Activated CD4-positive, alpha-beta T cell treated with anti-CD3 and anti-CD28 coated beads, Interleukin-2, amount 50 U/mL, for 4 hours (primary cell): ENCODE data around the gene GGA2.
"Not testable (repeated sequence)": the region's sequence is repeated elsewhere in the genome, so short reads cannot be mapped to it uniquely, and the experiment has no call there.

ENCODE experiments used
- DNase-seq, 2 experiments: peaks; one replicate each; pipeline ENCODE4 v3.0.0-alpha.2; 2020

GGA2 gene

DNA sequence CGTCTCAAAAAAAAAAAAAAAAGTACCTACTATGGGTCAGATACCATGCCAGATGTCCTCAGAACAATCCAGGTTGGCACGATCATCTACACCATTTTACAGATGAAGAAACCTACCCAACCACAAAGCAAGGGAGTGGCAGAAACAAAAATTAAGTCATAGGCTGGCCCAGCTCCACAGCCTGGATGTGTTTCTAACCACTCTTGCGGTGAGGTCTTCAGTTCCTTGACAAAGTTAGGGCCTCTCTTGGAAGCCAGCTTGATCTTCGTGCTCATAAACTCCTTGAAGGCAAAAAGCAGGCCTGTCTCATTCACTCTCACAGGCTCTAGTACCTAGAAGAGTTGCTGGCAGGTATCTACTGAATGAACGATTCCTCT is 6.2 kb downstream of the GGA2 start:
- DNase-seq, result no peak

DNA sequence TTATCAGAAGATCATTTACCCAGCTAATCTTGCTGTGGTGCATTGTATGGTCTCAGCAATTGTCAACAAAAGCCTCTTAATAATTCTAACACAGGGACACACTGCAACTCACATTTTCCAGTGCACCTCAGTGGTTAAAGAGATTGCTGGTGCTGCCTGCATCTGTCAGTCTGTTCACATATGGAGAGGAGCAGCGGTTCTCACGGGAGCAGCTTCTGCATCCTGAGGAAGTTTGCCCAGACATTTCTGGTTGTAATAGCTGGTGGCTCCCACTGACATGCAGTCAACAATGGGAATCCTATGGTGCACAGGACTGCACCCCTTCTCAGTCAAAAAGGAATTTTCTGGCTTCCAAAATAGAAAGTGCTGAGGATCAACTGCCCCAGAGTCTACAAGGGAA is 7.8 kb downstream of the GGA2 start:
- no peak for DNase-seq

DNA sequence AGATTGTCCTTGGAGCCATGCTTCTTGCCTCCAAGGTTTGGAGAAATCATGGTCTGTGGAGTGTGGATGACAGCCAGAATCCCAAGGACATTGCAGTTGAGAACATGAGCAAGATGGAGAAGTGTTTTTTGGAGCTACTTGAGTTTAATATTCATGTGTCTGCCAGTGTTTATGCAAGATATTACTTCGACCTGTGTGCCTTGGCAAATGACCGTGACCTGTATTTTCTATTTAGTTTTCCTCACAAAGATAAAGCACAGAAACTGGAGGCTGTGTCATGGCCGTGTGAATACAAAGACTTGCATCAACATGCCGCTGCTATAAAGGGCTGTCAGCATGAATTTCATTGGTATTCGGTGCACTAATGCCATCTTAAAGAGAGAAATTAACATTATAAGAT is 9.0 kb downstream of the GGA2 start:
- DNase-seq, result no peak

DNA sequence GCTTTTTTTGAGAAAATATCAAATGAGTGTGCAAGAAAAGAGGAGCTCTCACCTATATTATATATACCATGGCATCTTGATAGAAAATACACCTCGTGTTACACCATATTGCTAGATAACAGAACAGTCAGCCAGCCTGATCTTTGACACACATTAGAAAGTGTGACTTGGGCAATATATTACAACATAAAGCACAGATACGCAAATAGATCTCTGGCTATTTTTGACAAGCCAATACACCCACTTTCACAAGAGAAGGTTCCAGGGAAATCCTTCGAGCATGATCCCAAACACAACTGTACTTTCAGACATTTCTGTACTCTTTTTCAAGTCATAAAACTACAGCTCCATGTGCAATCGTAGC is 9.4 kb downstream of the GGA2 start:
- no peak for DNase-seq

DNA sequence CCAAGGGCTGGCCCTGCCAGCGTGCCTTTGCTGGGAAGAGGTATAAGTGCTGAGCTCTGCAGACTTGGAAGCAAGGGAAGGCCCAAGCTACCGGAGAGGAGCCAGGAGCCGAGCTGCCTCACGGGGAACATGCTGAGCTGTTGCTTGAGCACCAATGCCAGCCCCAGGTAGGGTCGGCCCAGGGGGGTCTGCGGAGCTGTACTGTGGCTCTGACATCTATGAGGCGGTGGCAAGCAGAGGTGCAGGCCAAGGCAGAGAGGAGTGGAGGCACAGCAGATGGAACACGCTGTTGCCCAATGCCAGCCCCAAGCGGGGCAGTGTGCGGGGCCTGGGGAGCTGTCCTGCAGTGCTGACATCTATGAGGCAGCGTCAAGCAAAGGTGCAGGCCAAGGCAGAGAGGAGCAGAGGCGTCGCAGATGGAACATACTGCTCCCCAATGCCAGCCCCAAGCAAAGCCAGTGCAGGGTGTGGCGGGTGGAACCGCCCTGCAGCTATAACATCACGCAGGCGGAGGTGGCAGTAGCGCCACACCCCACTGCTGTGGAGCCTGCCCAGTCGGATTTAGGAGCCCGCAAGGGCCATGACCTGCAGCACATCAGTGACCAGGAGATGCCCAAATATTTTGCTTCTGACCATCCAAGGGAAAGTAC is 10.0 kb downstream of the GGA2 start:
- DNase-seq, result no peak

DNA sequence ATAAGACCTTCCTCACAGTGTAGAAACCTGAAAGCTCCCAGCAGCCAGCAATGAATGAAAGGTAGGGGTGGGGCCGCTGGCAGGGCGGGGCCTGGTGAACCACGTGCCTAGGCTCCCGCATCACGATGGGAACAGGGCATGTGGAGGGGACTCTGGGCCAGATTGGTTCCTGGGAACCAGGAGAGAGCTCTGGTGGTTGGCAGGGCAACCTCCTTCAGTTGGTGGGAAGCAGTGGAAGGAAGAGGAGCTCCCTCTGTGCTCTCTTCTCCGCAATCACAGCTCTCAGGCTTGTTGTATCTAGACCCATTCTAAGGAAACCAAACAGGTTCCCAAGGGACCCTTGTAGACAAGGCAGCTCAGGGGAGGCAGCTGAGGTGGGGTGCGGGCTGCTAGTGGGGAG is 10.5 kb downstream of the GGA2 start:
- DNase-seq, result no peak

DNA sequence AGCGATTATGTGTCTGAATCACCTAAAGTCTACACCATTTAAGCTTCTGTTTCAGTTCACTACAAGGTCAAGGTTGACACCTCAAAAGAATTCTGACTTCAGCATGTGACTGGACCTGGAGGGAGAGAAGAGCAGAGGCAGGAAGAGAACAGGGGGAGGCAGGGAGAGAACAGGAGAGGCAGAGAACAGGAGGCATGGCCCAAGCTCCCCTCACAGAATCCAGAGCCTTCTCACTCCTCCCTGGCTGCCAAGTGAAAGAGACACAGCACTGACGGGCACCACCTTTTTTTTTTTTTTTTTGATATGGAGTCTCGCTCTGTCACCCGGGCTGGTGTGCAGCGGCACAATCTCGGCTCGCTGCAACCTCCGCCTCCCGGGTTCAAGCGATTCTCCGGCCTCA is 11.4 kb downstream of the GGA2 start:
- no peak for DNase-seq

DNA sequence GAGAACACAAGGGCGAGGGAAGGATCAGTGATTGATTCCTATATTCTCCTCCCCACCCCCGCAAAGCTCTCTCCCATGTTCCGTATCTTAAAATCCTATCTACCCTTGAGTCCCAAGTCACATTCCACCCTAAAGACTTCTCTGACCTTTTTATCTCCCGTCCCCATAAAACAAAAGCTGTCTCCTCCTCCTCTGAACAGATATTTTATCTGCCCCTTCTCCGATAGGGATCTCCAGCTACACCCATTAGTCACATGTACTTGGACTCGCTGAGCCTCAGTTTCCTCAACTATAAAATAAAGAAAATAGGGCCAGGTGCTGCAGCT is 12.8 kb downstream of the GGA2 start:
- no peak for DNase-seq

DNA sequence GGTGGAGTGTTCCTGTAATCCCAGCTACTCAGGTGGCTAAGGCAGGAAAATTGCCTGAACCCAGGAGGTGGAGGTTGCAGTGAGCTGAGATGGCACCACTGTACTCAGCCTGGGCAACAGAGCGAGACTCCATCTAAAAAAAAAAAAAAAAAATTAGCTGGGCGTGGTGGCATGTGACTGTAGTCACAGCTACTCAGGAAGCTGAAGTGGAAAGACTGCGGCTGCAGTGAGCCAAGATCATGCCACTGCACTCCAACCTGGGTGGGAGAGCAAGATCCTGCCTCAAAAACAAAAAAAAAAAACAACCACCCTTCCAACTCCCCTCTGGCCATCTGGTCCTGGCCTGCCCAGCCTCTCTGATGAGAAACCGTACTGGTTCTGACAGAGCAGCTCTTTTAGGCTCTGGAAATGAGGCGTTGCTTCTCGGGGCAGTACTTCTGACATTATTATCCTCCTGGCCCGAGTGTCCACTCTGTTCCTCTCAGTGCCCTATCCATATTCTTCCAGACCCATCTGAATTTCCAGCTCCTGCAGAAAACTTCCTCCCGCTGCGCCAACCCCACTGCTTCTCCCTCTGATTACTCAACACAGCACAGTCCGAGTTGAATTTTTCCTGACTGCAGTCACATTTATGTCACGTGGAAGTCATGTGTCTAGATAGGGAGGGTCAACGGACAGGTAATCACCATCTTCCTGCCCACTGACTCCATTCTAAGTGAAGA is 13.3 kb downstream of the GGA2 start:
- DNase-seq, result no peak

DNA sequence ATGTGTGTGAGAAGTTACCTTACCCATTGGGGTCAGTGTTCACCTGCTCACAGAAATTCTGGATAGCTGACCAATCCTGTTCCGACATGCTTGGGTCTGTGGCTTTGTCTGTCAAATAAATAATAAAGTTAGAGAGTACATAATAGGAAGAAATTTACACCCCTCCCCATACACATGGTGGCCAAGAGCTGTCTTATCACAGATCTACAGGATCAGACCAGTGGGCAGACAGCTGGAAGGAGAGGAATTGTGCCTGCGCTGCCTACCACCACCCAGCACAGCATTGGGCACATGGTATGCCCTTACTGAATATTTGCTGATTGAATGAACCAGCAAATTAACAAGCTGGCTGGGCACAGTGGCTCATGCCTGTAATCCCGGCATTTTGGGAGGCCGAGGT is 14.6 kb downstream of the GGA2 start:
- no peak for DNase-seq

DNA sequence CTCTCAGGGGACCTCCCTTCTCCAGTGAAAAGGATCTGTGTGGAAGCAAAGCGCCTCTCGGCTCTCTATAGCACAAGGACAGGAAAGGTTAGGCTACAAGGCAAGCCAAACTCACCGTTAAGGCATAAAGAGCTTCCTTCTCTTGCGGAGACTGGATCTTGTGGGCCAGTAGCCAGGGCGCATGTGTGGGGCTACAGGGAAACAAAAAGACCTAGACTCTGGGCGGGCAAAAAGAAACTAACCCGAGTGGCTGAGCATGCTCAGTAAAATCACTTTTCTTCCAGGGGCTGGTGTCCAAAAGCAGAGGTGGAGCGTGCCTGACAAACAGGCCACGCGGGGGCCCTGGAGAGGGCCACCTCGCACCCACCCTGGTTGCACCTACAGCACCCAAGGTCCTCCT is 16.1 kb downstream of the GGA2 start:
- DNase-seq, result no peak

DNA sequence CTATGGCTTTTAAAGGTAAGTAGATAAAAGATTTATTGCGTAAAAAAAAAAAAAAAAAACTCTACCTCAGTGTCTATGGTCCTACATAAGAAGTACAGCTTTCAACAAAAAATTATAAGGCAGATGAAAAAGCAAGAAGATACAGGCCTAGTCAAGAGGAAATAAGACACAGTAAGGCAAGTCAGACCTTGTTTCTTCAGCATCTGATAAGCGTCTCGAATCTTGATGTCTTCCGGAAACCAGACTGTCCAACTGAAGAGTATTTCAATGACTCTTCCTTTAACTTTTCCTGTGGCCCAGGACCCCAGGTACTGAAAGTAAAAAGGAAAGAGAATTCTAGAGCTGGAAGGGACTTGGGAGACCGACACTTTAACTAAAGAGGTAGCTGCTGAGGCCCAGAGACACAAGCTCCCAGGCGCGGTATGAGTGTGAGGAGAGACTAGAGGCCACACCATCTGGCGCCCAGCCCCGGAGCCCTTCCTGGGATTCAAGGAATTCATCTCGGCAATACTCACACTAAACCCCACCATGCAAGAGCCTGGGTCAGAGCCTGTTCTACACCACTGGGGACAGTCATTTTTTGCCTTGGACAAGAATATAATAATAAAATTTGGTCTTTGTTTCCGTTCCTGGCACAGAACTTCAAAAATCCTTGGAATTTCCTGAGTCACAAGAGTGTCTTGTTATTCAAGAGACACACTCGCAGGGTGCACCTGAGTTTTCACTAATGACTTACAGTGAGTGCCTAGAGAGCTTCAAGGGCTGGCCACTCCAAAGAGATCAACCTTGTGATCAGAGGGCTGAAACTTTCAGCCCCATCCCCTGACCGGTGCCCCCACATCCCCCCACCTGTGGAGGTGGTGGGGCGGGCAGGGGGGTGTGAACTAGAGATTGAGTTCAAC is 18.6 kb downstream of the GGA2 start:
- no peak for DNase-seq

DNA sequence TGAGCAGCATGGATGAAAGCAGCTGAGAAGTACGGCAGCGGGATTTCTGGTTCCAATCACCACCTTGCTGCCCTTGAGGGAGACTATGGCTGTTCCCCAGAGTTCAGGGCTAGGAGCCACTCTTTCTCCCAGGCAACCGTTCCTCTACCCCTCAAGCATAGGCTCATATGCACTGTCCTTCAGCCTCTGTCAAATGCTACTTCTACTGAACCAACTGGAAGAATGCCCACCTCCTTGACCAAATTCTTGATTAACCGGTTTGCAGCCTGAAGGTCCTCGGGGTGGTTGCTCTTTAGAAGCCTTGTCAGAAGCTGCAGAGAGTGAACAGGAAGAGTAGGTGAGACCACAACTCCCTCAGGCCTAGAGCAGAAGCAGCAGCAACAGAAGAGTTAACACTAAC is 23.8 kb downstream of the GGA2 start:
- DNase-seq, result no peak

DNA sequence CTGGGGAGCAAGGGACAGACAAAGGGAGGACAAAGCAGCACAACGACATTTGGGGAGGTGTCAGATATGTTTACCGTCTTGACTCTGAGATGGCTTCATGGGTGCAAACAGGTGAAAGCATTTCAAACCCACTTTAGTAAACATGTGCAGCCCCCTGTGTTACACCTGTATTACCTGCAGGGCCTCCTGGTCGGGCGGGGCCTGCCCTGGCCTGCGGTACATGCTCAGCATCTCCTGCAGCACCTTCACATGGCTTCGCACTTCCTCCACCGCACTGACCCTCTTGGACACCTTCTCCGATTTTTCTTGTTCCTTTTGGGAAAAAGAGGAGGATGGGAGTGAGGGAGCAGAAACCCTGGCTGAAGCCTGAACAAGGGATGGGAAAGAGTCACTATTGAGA is 24.5 kb downstream of the GGA2 start:
- DNase-seq, result no peak

DNA sequence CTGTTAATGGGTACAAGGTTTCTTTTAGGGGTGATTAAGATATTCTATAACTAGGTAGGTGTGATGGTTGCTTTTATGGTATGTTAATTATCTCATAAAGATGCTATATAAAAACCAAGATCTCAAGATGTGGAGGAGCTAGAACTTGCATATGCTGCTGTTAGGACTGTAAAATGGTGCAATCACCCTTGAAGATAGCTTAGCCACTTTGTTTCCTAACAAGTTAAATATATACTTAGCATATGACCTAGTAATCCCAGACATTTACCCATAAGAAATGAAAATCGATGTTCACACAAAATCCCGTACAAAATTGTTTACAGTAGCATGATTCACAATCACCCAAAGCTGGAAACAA is 25.1 kb downstream of the GGA2 start:
- DNase-seq, result no peak

DNA sequence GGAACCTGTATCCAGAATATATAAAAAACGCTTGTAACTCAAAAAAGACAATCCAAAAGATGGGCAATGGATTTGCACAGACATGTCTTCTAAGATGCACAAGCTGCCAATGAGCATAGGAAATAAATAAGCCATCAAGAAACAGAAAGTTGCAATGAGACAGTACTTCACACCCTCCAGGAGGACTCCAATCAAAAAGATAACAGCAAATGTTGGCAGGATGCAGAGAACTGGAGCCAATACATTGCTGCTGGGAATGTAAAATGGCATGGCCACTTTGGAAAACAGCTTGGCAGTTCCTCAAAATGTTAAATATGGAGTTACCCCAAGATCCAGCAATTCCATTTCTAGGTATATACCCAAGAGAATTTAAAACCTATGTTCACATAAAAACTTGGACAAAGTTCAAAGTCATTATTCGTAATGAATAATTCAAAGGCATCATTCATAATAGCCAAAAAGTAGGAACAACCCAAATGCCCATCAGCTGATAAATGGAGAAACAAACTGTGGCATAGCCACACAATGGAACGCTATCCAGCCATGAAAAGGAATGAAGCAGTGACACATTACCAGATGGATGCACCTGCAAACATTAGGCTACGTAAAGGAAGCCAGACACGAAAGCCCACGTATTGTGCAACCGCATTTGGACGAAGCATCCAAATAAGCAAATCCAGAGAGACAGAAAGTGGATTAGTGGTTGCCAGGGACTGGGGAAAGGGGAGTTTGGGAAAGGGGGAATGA is 25.6 kb downstream of the GGA2 start:
- DNase-seq, result no peak

DNA sequence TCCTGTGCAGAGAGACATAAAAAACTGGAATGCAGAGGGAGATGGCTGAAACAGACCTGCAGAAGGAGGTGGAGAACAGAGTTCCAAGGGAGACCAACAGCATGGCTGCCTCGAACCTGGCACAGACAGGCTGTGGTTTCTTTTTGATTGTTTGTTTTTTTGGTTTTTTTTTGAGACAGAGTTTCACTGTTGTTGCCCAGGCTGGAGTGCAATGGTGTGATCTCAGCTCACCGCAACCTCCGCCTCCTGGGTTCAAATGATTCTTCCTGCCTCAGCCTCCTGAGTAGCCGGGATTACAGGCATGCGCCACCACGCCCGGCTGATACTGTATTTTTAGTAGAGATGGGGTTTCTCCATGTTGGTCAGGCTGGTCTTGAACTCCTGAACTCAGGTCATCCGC is 26.8 kb downstream of the GGA2 start:
- DNase-seq, result not testable (repeated sequence)

DNA sequence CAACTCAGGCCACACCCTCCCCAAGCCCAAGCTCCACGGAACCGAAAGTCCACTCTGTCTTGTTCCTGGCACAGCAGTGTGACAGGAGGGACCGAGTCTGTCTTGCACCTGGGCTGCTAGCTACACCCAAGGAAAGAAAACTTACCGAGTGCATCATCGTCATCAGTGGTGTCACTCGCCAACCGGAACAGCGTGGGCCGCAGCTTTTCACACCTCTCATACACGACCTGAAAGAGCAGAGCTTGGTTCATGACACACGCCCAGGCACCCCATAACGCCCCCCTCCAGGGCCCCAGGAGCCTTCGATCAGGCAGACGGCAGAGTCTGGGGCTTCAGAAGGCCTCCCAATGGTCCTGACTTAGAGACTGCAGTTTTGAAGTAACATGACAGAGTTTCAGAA is 27.5 kb downstream of the GGA2 start:
- DNase-seq, result peak in 1 of 2 experiments; percentile 3

DNA sequence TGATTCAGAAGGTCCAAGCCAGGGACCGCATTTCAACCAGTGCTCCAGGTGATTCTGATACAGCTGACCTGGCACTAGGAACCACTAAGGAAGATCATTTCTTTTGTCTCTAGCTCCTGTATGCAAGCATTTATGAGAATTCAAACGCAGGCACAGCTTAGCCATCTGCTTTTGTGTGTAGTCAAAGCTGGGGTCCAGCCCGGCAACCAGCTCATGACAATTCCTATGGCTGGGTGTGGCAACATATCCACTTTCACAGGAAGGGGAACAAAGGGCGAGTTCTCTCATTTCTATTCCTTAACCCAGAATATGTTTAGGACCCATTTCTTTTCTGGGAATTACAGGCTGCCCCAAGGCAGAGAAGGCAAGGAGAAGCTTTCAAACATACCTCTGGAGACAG is 30.0 kb downstream of the GGA2 start:
- no peak for DNase-seq

DNA sequence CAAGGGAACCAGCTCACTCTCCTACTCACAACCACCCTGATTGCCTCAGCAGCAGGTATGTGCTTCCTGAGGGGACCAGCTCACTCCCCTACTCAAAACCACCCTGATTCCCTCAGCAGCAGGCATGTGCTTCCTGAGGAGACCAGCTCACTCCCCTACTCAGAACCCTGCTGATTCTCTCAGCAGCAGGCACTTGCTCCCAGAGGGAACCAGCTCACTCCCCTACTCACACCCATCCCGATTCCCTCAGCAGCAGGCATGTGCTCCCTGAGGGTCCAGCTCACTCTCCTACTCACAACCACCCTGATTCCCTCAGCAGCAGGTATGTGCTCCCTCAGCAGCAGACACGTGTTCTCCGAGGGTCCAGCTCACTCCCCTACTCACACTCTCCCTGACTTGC is 31.2 kb downstream of the GGA2 start:
- DNase-seq, result no peak

DNA sequence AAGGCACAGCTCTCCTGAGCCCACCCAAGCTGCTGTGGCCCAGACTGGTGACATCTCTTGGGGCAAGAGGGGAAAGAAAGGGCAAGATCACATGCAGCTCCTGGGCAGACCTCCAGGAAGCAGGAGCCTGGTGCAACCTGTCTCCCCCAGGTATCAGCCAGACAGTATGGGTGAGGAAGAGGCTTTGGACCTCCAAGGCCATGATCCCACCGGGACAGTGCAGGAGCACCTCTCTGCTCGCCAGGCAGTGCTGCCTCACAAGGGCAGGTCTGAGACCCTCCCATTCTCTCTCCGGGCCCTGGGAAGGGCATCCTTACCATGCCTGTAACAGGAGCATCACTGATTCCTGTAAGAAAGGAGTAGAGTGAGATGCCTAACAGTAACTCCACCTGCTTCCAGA is 31.7 kb downstream of the GGA2 start:
- DNase-seq, result no peak

DNA sequence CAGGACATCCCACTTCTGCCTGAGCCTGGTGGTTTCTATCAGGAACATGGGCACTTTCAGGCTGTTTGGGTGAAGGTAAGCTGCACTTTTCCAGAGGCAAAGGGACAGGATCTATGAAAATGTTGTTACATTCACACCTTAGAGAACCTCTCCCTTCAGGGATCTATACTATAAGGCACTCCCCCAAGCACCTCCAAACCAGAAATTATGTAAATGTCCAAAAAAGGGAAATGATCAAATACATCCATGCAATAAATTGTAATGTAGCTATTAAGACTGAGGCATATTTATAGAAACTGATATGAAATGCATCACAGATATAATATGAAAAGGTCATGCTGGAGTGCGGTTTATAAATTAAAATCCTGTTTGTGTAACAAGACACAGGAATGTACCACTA is 34.0 kb downstream of the GGA2 start:
- DNase-seq, result no peak

DNA sequence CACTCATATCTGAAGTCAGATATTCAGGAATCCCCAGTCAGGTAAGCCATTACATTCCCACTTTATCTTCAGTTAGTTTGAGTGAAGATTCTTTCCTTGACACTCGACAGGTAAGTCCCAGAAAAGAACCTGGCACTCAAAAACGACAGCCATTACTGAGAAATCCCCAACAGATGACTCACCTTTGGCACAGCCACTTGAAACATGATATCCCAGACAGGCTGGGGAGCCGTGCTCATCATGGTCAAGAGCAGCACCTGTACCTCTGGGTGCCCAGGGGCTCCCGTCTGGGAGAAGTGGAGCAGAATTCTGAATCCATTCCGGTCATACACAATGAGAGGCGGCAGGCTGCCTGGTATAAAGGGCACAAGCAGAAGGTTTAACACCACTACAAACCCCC is 40.5 kb downstream of the GGA2 start:
- DNase-seq, result no peak
